ENCODE results near the gene YAF2. TPM values are rescaled to one million over a fixed set of nuclear protein-coding genes. Genes with fewer than 3 reads are reported as not detected.
"Not testable (repeated sequence)": the region's sequence is repeated elsewhere in the genome, so short reads cannot be mapped to it uniquely, and the experiment has no call there.

Gene YAF2
- total RNA-seq, 1 donor from 2014 or later, result 29.6 TPM

- Mint-ChIP-seq H3K4me3 (ENCODE audit: unreplicated experiment) (peak overlapping the region; percentile 87), H3K4me1 (ENCODE audit: unreplicated experiment) (peaks cover 34% of the 10 kb centered on the region), H3K27ac (ENCODE audit: unreplicated experiment) (no peak overlapping the region), H3K9me3 (ENCODE audit: unreplicated experiment) (no peaks in the 10 kb centered on the region), H3K36me3 (ENCODE audit: unreplicated experiment) (peaks cover 7% of the 10 kb centered on the region), H3K27me3 (ENCODE audit: unreplicated experiment) (no peaks in the 10 kb centered on the region)
- DNase-seq (ENCODE audit: extremely low spot score, unreplicated experiment), result no peak
- TF ChIP-seq, protein P1, sequence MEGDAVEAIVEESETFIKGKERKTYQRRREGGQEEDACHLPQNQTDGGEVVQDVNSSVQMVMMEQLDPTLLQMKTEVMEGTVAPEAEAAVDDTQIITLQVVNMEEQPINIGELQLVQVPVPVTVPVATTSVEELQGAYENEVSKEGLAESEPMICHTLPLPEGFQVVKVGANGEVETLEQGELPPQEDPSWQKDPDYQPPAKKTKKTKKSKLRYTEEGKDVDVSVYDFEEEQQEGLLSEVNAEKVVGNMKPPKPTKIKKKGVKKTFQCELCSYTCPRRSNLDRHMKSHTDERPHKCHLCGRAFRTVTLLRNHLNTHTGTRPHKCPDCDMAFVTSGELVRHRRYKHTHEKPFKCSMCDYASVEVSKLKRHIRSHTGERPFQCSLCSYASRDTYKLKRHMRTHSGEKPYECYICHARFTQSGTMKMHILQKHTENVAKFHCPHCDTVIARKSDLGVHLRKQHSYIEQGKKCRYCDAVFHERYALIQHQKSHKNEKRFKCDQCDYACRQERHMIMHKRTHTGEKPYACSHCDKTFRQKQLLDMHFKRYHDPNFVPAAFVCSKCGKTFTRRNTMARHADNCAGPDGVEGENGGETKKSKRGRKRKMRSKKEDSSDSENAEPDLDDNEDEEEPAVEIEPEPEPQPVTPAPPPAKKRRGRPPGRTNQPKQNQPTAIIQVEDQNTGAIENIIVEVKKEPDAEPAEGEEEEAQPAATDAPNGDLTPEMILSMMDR (IDR thresholded peaks at IDR 0.05), result no peak
Measured at GRCh38 chr12:42237853-42238239, 202 bp downstream of the YAF2 start.

- Mint-ChIP-seq H3K36me3 (ENCODE audit: unreplicated experiment) (peaks cover 7% of the 10 kb centered on the region), H3K27ac (ENCODE audit: unreplicated experiment) (peak overlapping the region; percentile 93), H3K27me3 (ENCODE audit: unreplicated experiment) (no peaks in the 10 kb centered on the region), H3K4me3 (ENCODE audit: unreplicated experiment) (peak overlapping the region; percentile 93), H3K4me1 (ENCODE audit: unreplicated experiment) (peaks cover 34% of the 10 kb centered on the region), H3K9me3 (ENCODE audit: unreplicated experiment) (no peaks in the 10 kb centered on the region)
- DNase-seq (ENCODE audit: extremely low spot score, unreplicated experiment), result peak; percentile 89
- TF ChIP-seq, protein P1 (IDR thresholded peaks at IDR 0.05), result peak; percentile 61
Measured at GRCh38 chr12:42237052-42237852, 796 bp downstream of the YAF2 start.

DNA sequence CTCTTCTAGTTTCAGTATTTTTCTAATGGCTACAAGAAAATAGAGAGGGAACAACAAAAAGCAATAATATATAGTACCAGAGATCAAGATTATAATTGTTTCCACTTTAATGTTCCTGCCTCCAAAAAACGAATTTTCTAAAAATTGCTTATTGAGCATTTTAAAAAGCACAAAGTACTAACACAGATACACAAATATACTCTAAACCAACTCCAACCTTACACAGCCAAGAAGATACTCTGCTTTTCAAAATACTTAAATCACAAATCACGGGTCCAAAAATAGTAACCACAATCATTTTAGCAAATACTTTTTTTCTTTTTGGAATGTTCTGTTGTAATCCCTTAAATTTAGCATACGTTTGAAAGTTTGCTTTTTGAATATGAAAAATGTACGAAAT, 2.0 kb downstream of the YAF2 start:
- Mint-ChIP-seq H3K27me3 (ENCODE audit: unreplicated experiment) (no peaks in the 10 kb centered on the region), H3K36me3 (ENCODE audit: unreplicated experiment) (peaks cover 7% of the 10 kb centered on the region), H3K9me3 (ENCODE audit: unreplicated experiment) (no peaks in the 10 kb centered on the region), H3K4me1 (ENCODE audit: unreplicated experiment) (peaks cover 34% of the 10 kb centered on the region), H3K4me3 (ENCODE audit: unreplicated experiment) (peak overlapping the region; percentile 45), H3K27ac (ENCODE audit: unreplicated experiment) (no peak overlapping the region)
- TF ChIP-seq, protein P1 (IDR thresholded peaks at IDR 0.05), result no peak
- DNase-seq (ENCODE audit: extremely low spot score, unreplicated experiment), result no peak

DNA sequence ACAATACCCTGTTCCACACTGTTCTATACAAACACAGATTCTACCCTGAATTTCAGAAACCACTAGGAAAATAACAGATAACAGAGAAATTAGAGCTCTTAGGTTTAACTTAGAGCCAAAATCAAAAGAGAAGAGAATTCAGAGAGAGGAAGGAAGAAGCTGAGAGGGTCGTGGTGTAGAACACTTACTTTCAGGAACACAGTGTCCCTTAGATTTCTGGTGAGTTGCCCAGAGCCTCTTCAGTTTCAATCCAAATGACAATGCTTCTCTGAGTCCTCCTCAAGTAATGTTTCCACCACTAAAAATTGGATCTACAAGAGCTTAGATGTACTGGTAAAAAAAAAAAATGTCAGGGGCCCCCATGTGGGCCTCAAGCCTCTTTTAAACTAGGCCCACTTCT, 2.6 kb downstream of the YAF2 start:
- TF ChIP-seq, protein P1 (IDR thresholded peaks at IDR 0.05), result no peak
- no peak overlapping the region for H3K4me3 Mint-ChIP-seq (ENCODE audit: unreplicated experiment)
- no peak for DNase-seq (ENCODE audit: extremely low spot score, unreplicated experiment)
- no peaks in the 10 kb centered on the region for H3K9me3 Mint-ChIP-seq (ENCODE audit: unreplicated experiment)
- no peaks in the 10 kb centered on the region for H3K27me3 Mint-ChIP-seq (ENCODE audit: unreplicated experiment)
- H3K27ac Mint-ChIP-seq (ENCODE audit: unreplicated experiment), result no peak overlapping the region
- peaks cover 7% of the 10 kb centered on the region for H3K36me3 Mint-ChIP-seq (ENCODE audit: unreplicated experiment)
- H3K4me1 Mint-ChIP-seq (ENCODE audit: unreplicated experiment), result peaks cover 34% of the 10 kb centered on the region

- no peak overlapping the region for H3K4me3 Mint-ChIP-seq (ENCODE audit: unreplicated experiment)
Measured at GRCh38 chr12:42234970-42235369, 3.1 kb downstream of the YAF2 start.

GRCh38 chr12:42227525-42227924, 10.5 kb downstream of the YAF2 start:
- DNase-seq (ENCODE audit: extremely low spot score, unreplicated experiment); H3K9me3 Mint-ChIP-seq (ENCODE audit: unreplicated experiment); H3K4me1 Mint-ChIP-seq (ENCODE audit: unreplicated experiment); H3K27me3 Mint-ChIP-seq (ENCODE audit: unreplicated experiment); H3K27ac Mint-ChIP-seq (ENCODE audit: unreplicated experiment); H3K4me3 Mint-ChIP-seq (ENCODE audit: unreplicated experiment): not testable (repeated sequence)
- H3K36me3 Mint-ChIP-seq (ENCODE audit: unreplicated experiment), result peaks cover 15% of the 10 kb centered on the region

More at GRCh38 chr12:42234970-42235369, 3.1 kb downstream of the YAF2 start:
- Mint-ChIP-seq H3K36me3 (ENCODE audit: unreplicated experiment) (peaks cover 7% of the 10 kb centered on the region), H3K4me1 (ENCODE audit: unreplicated experiment) (peaks cover 34% of the 10 kb centered on the region), H3K9me3 (ENCODE audit: unreplicated experiment) (no peaks in the 10 kb centered on the region), H3K27me3 (ENCODE audit: unreplicated experiment) (no peaks in the 10 kb centered on the region), H3K27ac (ENCODE audit: unreplicated experiment) (no peak overlapping the region)
- DNase-seq (ENCODE audit: extremely low spot score, unreplicated experiment), result no peak
- TF ChIP-seq, protein P1 (IDR thresholded peaks at IDR 0.05), result no peak

- not testable (repeated sequence) for H3K27ac Mint-ChIP-seq (ENCODE audit: unreplicated experiment); DNase-seq (ENCODE audit: extremely low spot score, unreplicated experiment); H3K4me1 Mint-ChIP-seq (ENCODE audit: unreplicated experiment); H3K27me3 Mint-ChIP-seq (ENCODE audit: unreplicated experiment); H3K9me3 Mint-ChIP-seq (ENCODE audit: unreplicated experiment); H3K4me3 Mint-ChIP-seq (ENCODE audit: unreplicated experiment)
- H3K36me3 Mint-ChIP-seq (ENCODE audit: unreplicated experiment), result peaks cover 15% of the 10 kb centered on the region
Measured at GRCh38 chr12:42224501-42224900, 13.5 kb downstream of the YAF2 start.

Measured in osteocyte (in vitro differentiated cells).